GM23338 (cell line): Measurements from ENCODE around the gene MAG. TPM values are rescaled to one million over a fixed set of nuclear protein-coding genes. Genes with fewer than 3 reads are reported as not detected.

Experiments
- ATAC-seq: fragments of 200-7000 bp; cut with Tn5 transposase; 3 replicates; pipeline ENCODE4 v1.9.1; 2020
- DNase-seq: peaks from one replicate; pipeline ENCODE4 v3.0.0-alpha.2; 2015; ENCODE audit warnings: low spot score
- H2AFZ ChIP-seq: fragments of 200-600 bp; sonication (generic); 2 replicates; pipeline ENCODE4 v1.8.0; 2016; ENCODE audit warnings: antibody characterized with exemption, mild to moderate bottlenecking, moderate library complexity
- H3F3A ChIP-seq: fragments of 200-600 bp; sonication (generic); replicated peaks from 2 replicates; pipeline ENCODE4 v1.8.0; 2017; ENCODE audit warnings: antibody characterized with exemption, mixed run types, low read depth
- H3K27ac ChIP-seq: fragments of 200-600 bp; sonication (generic); 2 replicates; pipeline ENCODE4 v1.6.1; 2016; ENCODE audit warnings: low read depth
- H3K27me3 ChIP-seq: fragments of 200-600 bp; sonication (generic); 2 replicates; pipeline ENCODE4 v1.8.0; 2016; ENCODE audit warnings: mild to moderate bottlenecking, mixed run types, moderate library complexity; ENCODE audit not compliant: insufficient read depth
- H3K36me3 ChIP-seq: fragments of 200-600 bp; sonication (generic); 2 replicates; pipeline ENCODE4 v1.8.0; 2016; ENCODE audit warnings: mild to moderate bottlenecking; ENCODE audit not compliant: insufficient read depth
- H3K4me1 ChIP-seq: fragments of 200-600 bp; sonication (generic); 2 replicates; pipeline ENCODE4 v1.8.0; 2016; ENCODE audit warnings: mild to moderate bottlenecking, moderate library complexity; ENCODE audit not compliant: insufficient read depth
- H3K4me2 ChIP-seq: fragments of 200-600 bp; sonication (generic); 2 replicates; pipeline ENCODE4 v1.7.1; 2017; ENCODE audit warnings: mixed run types
- H3K4me3 ChIP-seq: fragments of 200-600 bp; sonication (generic); 2 replicates; pipeline ENCODE4 v1.6.1; 2016; ENCODE audit warnings: mixed run types
- H3K79me2 ChIP-seq: fragments of 200-600 bp; sonication (generic); replicated peaks from 2 replicates; pipeline ENCODE4 v1.8.0; 2017; ENCODE audit warnings: mild to moderate bottlenecking; ENCODE audit not compliant: insufficient read depth
- H3K9me2 ChIP-seq: fragments of 200-600 bp; sonication (generic); 2 replicates; pipeline ENCODE4 v1.8.0; 2017; ENCODE audit not compliant: insufficient read depth
- H4K20me1 ChIP-seq: fragments of 200-600 bp; sonication (generic); replicated peaks from 2 replicates; pipeline ENCODE4 v1.8.0; 2017; ENCODE audit warnings: mild to moderate bottlenecking; ENCODE audit not compliant: insufficient read depth
- H3K27ac Mint-ChIP-seq: 2 replicates; pipeline ENCODE4 v1.8.0; 2020; ENCODE audit warnings: inconsistent platforms, mild to moderate bottlenecking, moderate library complexity, mixed read lengths
- H3K27me3 Mint-ChIP-seq: 3 replicates; pipeline ENCODE4 v1.8.0; 2022; ENCODE audit warnings: low read depth, mild to moderate bottlenecking, moderate library complexity, mixed read lengths, inconsistent platforms; ENCODE audit not compliant: insufficient read depth, poor library complexity
- H3K36me3 Mint-ChIP-seq: 3 replicates; pipeline ENCODE4 v1.8.0; 2021; ENCODE audit warnings: low read depth, mild to moderate bottlenecking, inconsistent platforms, moderate library complexity, mixed read lengths
- H3K4me1 Mint-ChIP-seq: 3 replicates; pipeline ENCODE4 v1.8.0; 2020; ENCODE audit warnings: mild to moderate bottlenecking, inconsistent platforms, mixed read lengths
- H3K4me3 Mint-ChIP-seq: 3 replicates; pipeline ENCODE4 v1.8.0; 2021; ENCODE audit warnings: moderate library complexity, mild to moderate bottlenecking, inconsistent platforms, mixed read lengths
- H3K9me3 Mint-ChIP-seq: 3 replicates; pipeline ENCODE4 v1.8.0; 2020; ENCODE audit warnings: moderate library complexity, mild to moderate bottlenecking, inconsistent platforms, mixed read lengths
- CREB1 ChIP-seq: fragments of 250-450 bp; sonication (Bioruptor Pico); IDR thresholded peaks from 2 replicates; pipeline ENCODE4 v1.5.0; 2020; ENCODE audit warnings: low read depth, mild to moderate bottlenecking, moderate library complexity
- CTCF ChIP-seq, 2 experiments: fragments of 200-600 bp in 1 of 2; sonication (generic) in 1 of 2; conservative IDR thresholded peaks; 2 replicates each; pipeline versions ENCODE4 v1.5.1 to v1.6.1; 2016 to 2017; ENCODE audit warnings: antibody characterized with exemption in 2 of 2, low read depth in 2 of 2, mild to moderate bottlenecking in 2 of 2, moderate library complexity in 1 of 2
- EZH2 ChIP-seq: fragments of 200-600 bp; sonication (generic); IDR thresholded peaks from one replicate; pipeline ENCODE4 v1.8.0; 2017; ENCODE audit warnings: antibody characterized with exemption, mild to moderate bottlenecking, low read depth; ENCODE audit not compliant: unreplicated experiment
- EZH2phosphoT487 ChIP-seq: fragments of 200-600 bp; sonication (generic); IDR thresholded peaks from one replicate; pipeline ENCODE4 v1.8.1; 2018; ENCODE audit warnings: antibody characterized with exemption; ENCODE audit not compliant: unreplicated experiment
- JUNB ChIP-seq: IDR thresholded peaks from one replicate; pipeline ENCODE4 v1.6.1; 2016; ENCODE audit warnings: antibody characterized with exemption; ENCODE audit not compliant: unreplicated experiment
- NANOG ChIP-seq: IDR thresholded peaks from 2 replicates; pipeline ENCODE4 v1.6.1; 2016; ENCODE audit warnings: antibody characterized with exemption, borderline replicate concordance
- POLR2AphosphoS5 ChIP-seq: IDR thresholded peaks from 2 replicates; pipeline ENCODE4 v1.6.1; 2016; ENCODE audit warnings: antibody characterized with exemption, low read depth
- STAT1 ChIP-seq: IDR thresholded peaks from one replicate; pipeline ENCODE4 v1.6.1; 2016; ENCODE audit warnings: antibody characterized with exemption; ENCODE audit not compliant: unreplicated experiment
- ZNF114 ChIP-seq: fragments of 250-450 bp; sonication (Bioruptor Pico); IDR thresholded peaks from 2 replicates; pipeline ENCODE4 v1.5.0; 2020; ENCODE audit warnings: mild to moderate bottlenecking, moderate library complexity
- ZNF331 ChIP-seq: fragments of 250-450 bp; sonication (Bioruptor Pico); IDR thresholded peaks from 2 replicates; pipeline ENCODE4 v1.5.0; 2020; ENCODE audit warnings: low read depth, mild to moderate bottlenecking, moderate library complexity
- polyA plus RNA-seq: library from polyadenylated mRNA; unstranded; fragments of >200 nt; fragmentation: Nextera tagmentation; extraction: Ambion mirVana; gene quantifications from 2 replicates; pipeline ENCODE4 v1.2.1, GENCODE V29; 2016
- total RNA-seq: library from RNA; depleted of rRNA; stranded (reverse); fragments of >200 nt; shearing (Covaris generic); gene quantifications from 2 replicates; pipeline ENCODE4 v1.2.3, GENCODE V29; 2014
- TF ChIP-seq, protein P1 (sequence below): IDR thresholded peaks from one replicate; pipeline ENCODE4 v1.6.1; 2018; ENCODE audit warnings: antibody characterized with exemption; ENCODE audit not compliant: unreplicated experiment
- TF ChIP-seq, protein P2 (sequence below): IDR thresholded peaks from 2 replicates; pipeline ENCODE4 v1.6.1; 2016; ENCODE audit warnings: antibody characterized with exemption

MAG gene
- total and polyA plus RNA-seq, 2 experiments from 2014 or later: 0.61 to 1.3 TPM

GRCh38 chr19:35314858-35315470 lies 23.0 kb downstream of the MAG start:
- no peaks in the 10 kb centered on the region for H3K9me2 ChIP-seq
- no peak overlapping the region for H3K4me3 ChIP-seq
- Mint-ChIP-seq H3K27ac (no peak overlapping the region), H3K9me3 (no peaks in the 10 kb centered on the region), H3K27me3 (peaks cover 4% of the 10 kb centered on the region), H3K36me3 (no peaks in the 10 kb centered on the region), H3K4me3 (no peak overlapping the region), H3K4me1 (peaks cover 2% of the 10 kb centered on the region; the same call in 1 of the 3 replicates)
- H3K4me1 ChIP-seq: no peaks in the 10 kb centered on the region
- no peak overlapping the region for H3K4me2 ChIP-seq
- H3K27ac ChIP-seq: no peak overlapping the region
- H3K27me3 ChIP-seq: no peaks in the 10 kb centered on the region
- DNase-seq (no peak), ATAC-seq (no peak)
- no peak overlapping the region for H2AFZ ChIP-seq
- H3K79me2 ChIP-seq: no peaks in the 10 kb centered on the region
- no peaks in the 10 kb centered on the region for H3F3A ChIP-seq
- no peaks in the 10 kb centered on the region for H4K20me1 ChIP-seq
- H3K36me3 ChIP-seq: no peaks in the 10 kb centered on the region
- no peak for TF ChIP-seq CREB1 (CRISPR knock-in tag)
- TF ChIP-seq STAT1: no peak
- no peak for TF ChIP-seq JUNB
- TF ChIP-seq EZH2phosphoT487: no peak
- no peak for TF ChIP-seq CTCF (conservative IDR thresholded peaks at IDR 0.05; ENCODE audit: low read depth in 2 of 2)
- TF ChIP-seq, protein P1, sequence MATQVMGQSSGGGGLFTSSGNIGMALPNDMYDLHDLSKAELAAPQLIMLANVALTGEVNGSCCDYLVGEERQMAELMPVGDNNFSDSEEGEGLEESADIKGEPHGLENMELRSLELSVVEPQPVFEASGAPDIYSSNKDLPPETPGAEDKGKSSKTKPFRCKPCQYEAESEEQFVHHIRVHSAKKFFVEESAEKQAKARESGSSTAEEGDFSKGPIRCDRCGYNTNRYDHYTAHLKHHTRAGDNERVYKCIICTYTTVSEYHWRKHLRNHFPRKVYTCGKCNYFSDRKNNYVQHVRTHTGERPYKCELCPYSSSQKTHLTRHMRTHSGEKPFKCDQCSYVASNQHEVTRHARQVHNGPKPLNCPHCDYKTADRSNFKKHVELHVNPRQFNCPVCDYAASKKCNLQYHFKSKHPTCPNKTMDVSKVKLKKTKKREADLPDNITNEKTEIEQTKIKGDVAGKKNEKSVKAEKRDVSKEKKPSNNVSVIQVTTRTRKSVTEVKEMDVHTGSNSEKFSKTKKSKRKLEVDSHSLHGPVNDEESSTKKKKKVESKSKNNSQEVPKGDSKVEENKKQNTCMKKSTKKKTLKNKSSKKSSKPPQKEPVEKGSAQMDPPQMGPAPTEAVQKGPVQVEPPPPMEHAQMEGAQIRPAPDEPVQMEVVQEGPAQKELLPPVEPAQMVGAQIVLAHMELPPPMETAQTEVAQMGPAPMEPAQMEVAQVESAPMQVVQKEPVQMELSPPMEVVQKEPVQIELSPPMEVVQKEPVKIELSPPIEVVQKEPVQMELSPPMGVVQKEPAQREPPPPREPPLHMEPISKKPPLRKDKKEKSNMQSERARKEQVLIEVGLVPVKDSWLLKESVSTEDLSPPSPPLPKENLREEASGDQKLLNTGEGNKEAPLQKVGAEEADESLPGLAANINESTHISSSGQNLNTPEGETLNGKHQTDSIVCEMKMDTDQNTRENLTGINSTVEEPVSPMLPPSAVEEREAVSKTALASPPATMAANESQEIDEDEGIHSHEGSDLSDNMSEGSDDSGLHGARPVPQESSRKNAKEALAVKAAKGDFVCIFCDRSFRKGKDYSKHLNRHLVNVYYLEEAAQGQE: no peak
- no peak for TF ChIP-seq POLR2AphosphoS5
- TF ChIP-seq, protein P2, sequence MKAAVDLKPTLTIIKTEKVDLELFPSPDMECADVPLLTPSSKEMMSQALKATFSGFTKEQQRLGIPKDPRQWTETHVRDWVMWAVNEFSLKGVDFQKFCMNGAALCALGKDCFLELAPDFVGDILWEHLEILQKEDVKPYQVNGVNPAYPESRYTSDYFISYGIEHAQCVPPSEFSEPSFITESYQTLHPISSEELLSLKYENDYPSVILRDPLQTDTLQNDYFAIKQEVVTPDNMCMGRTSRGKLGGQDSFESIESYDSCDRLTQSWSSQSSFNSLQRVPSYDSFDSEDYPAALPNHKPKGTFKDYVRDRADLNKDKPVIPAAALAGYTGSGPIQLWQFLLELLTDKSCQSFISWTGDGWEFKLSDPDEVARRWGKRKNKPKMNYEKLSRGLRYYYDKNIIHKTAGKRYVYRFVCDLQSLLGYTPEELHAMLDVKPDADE: no peak

DNA sequence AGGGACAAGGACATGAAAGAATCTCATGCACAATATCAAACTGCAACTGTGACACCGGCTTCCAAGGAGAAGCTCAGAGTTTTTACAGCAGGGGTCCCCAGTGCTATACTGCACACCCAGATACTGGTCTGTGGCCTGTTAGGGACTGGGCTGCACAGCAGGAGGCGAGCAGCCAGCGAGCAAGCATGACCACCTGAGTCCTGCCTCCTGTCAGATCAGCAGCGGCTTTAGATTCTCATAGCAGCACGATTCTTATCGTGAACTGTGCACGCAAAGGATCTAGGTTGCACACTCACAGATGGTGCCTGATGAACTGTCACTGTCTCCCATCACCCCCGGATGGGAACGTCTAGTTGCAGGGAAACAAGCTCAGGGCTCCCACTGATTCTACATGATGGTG lies 23.9 kb downstream of the MAG start:
- no peak overlapping the region for H3K4me3 ChIP-seq
- H3K27ac ChIP-seq: no peak overlapping the region
- no peak overlapping the region for H2AFZ ChIP-seq
- H3K9me2 ChIP-seq: no peaks in the 10 kb centered on the region
- Mint-ChIP-seq H3K4me1 (peaks cover 2% of the 10 kb centered on the region; the same call in 1 of the 3 replicates), H3K36me3 (no peaks in the 10 kb centered on the region), H3K4me3 (no peak overlapping the region), H3K27ac (no peak overlapping the region), H3K9me3 (no peaks in the 10 kb centered on the region), H3K27me3 (peaks cover 5% of the 10 kb centered on the region)
- H3K27me3 ChIP-seq: no peaks in the 10 kb centered on the region
- no peaks in the 10 kb centered on the region for H3K4me1 ChIP-seq
- H3K36me3 ChIP-seq: no peaks in the 10 kb centered on the region
- DNase-seq (no peak), ATAC-seq (no peak)
- H3K4me2 ChIP-seq: no peak overlapping the region
- H4K20me1 ChIP-seq: no peaks in the 10 kb centered on the region
- no peaks in the 10 kb centered on the region for H3F3A ChIP-seq
- H3K79me2 ChIP-seq: no peaks in the 10 kb centered on the region
- TF ChIP-seq CREB1 (CRISPR knock-in tag): no peak
- TF ChIP-seq, protein P2: no peak
- TF ChIP-seq EZH2: no peak
- TF ChIP-seq POLR2AphosphoS5: no peak
- no peak for TF ChIP-seq NANOG
- TF ChIP-seq JUNB: no peak
- no peak for TF ChIP-seq ZNF114
- TF ChIP-seq, protein P1: no peak
- no peak for TF ChIP-seq ZNF331
